ACC112 (cell line): ENCODE results near the gene C11orf91.

Experiments used
- H2AFZ ChIP-seq: fragments of 200-600 bp; sonication (generic); one replicate; pipeline ENCODE4 v1.6.0; 2017; ENCODE audit warnings: antibody characterized with exemption, low read length; ENCODE audit not compliant: unreplicated experiment
- H3K27ac ChIP-seq: fragments of 200-600 bp; sonication (generic); 2 replicates; pipeline ENCODE4 v1.5.1; 2014; ENCODE audit warnings: low read depth, mild to moderate bottlenecking, antibody characterized with exemption, low read length, moderate library complexity
- H3K27me3 ChIP-seq: fragments of 200-600 bp; sonication (generic); 2 replicates; pipeline ENCODE4 v1.6.1; 2014; ENCODE audit warnings: mild to moderate bottlenecking, antibody characterized with exemption, low read length, moderate library complexity, mixed read lengths; ENCODE audit not compliant: insufficient read depth
- H3K36me3 ChIP-seq: fragments of 200-600 bp; sonication (generic); 2 replicates; pipeline ENCODE4 v1.6.1; 2016; ENCODE audit warnings: mild to moderate bottlenecking, antibody characterized with exemption, low read length, moderate library complexity, mixed read lengths; ENCODE audit not compliant: insufficient read depth
- H3K4me1 ChIP-seq: fragments of 200-600 bp; sonication (generic); one replicate; pipeline ENCODE4 v1.6.1; 2016; ENCODE audit warnings: low read length, mixed read lengths; ENCODE audit not compliant: insufficient read depth, unreplicated experiment, control insufficient read depth
- H3K4me3 ChIP-seq: fragments of 200-600 bp; sonication (generic); 2 replicates; pipeline ENCODE4 v1.5.1; 2014; ENCODE audit warnings: mild to moderate bottlenecking, low read depth, low read length
- H3K79me2 ChIP-seq: fragments of 200-600 bp; sonication (generic); one replicate; pipeline ENCODE4 v1.6.0; 2016; ENCODE audit warnings: low read length; ENCODE audit not compliant: control insufficient read depth, unreplicated experiment, insufficient read depth

The C11orf91 gene

GRCh38 chr11:33649944-33650343 lies 50.7 kb downstream of the C11orf91 start:
- Histone ChIP-seq H3K27me3 (no peaks in the 10 kb centered on the region), H3K36me3 (no peaks in the 10 kb centered on the region), H3K4me3 (no peak overlapping the region), H2AFZ (no peak overlapping the region), H3K79me2 (no peaks in the 10 kb centered on the region), H3K27ac (no peak overlapping the region), H3K4me1 (no peaks in the 10 kb centered on the region)
